ENCODE data around the gene PTPRA. TPM values are rescaled to one million over a fixed set of nuclear protein-coding genes. Genes with fewer than 3 reads are reported as not detected.

PTPRA gene
- total and polyA plus RNA-seq, 2 of the 13 experiments (the other 11 are each of a cell fraction or from before 2014, with no cell fraction given) = 47.2 to 127 TPM

DNA sequence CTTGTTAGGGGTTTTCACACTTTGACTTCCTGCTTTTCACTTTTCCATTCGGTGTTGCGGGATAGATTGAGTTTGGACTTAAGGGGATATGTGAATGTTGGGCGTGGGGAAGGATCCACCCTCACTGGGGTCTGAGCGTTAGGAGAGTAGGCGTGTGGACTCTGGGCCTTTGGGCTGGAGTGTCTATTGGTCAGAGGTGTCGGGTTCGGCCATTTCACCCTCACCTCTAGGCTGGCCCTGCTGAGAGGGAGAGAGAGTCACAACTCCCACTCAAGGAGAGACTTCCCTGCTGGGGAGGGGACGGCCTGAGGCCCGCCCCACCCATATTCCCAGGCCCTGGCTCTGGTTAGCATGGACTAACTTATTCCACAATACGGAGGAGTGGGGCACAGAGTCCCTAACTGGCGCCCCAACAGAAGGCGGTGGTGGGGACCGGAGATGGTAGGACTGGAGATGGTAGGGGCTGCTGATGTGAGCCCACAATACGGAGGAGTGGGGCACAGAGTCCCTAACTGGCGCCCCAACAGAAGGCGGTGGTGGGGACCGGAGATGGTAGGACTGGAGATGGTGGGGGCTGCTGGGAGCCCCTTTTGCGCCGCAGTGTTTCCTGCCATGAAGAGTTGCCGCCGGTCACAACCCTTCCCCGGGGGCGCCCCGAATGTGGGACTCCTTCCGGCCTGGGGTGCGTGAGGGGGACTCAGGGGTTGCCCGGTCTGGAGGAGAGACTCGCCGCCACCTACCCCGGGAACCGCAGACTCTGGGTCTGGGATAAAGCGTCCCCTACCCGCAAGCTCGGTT lies 1.4 kb upstream of the PTPRA start (continued):
- TF ChIP-seq ZNF543 (CRISPR knock-in tag; IDR thresholded peaks at IDR 0.05) (no peak; the same call in 1 of the 2 replicates), ZNF556 (CRISPR knock-in tag; IDR thresholded peaks at IDR 0.05; ENCODE audit: borderline replicate concordance) (no peak), DPF2 (CRISPR knock-in tag; IDR thresholded peaks at IDR 0.05; ENCODE audit: borderline replicate concordance, low read depth) (0 out of 2 replicates have a peak, but pooled peaks have one; percentile 38), ARHGAP35 (CRISPR knock-in tag; IDR thresholded peaks at IDR 0.05; ENCODE audit: borderline replicate concordance) (no peak), EP300 (IDR thresholded peaks at IDR 0.05; ENCODE audit: low read depth in 2 of 2, low read length in 2 of 2) (no peak), EP300 (CRISPR knock-in tag; IDR thresholded peaks at IDR 0.05; ENCODE audit: borderline replicate concordance) (no peak), SAP130 (CRISPR knock-in tag; IDR thresholded peaks at IDR 0.05; ENCODE audit: low read depth) (peak; percentile 51), ZNF607 (CRISPR knock-in tag; IDR thresholded peaks at IDR 0.05; ENCODE audit: borderline replicate concordance) (peak; percentile 17; the same call in 1 of the 2 replicates), ZNF121 (CRISPR knock-in tag; IDR thresholded peaks at IDR 0.05) (peak; percentile 2; the same call in 1 of the 2 replicates), MEIS1 (CRISPR knock-in tag; IDR thresholded peaks at IDR 0.05; ENCODE audit: borderline replicate concordance) (no peak), ZNF737 (CRISPR knock-in tag; IDR thresholded peaks at IDR 0.05; ENCODE audit: borderline replicate concordance) (no peak), SPEN (CRISPR knock-in tag; IDR thresholded peaks at IDR 0.05; ENCODE audit: low read depth) (peak; percentile 40; the same call in 1 of the 2 replicates), ZNF549 (CRISPR knock-in tag; IDR thresholded peaks at IDR 0.05) (no peak), ZSCAN31 (CRISPR knock-in tag; IDR thresholded peaks at IDR 0.05; ENCODE audit: low read depth) (no peak), ELF4 (CRISPR knock-in tag; IDR thresholded peaks at IDR 0.05; ENCODE audit: borderline replicate concordance) (no peak), GFI1 (CRISPR knock-in tag; IDR thresholded peaks at IDR 0.05; ENCODE audit: borderline replicate concordance) (0 out of 2 replicates have a peak, but pooled peaks have one; percentile 6), BRD4 (CRISPR knock-in tag; IDR thresholded peaks at IDR 0.05) (no peak), ZSCAN20 (CRISPR knock-in tag; IDR thresholded peaks at IDR 0.05; ENCODE audit: borderline replicate concordance) (no peak)
- TF ChIP-seq, protein P1, sequence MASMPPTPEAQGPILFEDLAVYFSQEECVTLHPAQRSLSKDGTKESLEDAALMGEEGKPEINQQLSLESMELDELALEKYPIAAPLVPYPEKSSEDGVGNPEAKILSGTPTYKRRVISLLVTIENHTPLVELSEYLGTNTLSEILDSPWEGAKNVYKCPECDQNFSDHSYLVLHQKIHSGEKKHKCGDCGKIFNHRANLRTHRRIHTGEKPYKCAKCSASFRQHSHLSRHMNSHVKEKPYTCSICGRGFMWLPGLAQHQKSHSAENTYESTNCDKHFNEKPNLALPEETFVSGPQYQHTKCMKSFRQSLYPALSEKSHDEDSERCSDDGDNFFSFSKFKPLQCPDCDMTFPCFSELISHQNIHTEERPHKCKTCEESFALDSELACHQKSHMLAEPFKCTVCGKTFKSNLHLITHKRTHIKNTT (CRISPR knock-in tag; IDR thresholded peaks at IDR 0.05) = no peak
- TF ChIP-seq, protein P2, sequence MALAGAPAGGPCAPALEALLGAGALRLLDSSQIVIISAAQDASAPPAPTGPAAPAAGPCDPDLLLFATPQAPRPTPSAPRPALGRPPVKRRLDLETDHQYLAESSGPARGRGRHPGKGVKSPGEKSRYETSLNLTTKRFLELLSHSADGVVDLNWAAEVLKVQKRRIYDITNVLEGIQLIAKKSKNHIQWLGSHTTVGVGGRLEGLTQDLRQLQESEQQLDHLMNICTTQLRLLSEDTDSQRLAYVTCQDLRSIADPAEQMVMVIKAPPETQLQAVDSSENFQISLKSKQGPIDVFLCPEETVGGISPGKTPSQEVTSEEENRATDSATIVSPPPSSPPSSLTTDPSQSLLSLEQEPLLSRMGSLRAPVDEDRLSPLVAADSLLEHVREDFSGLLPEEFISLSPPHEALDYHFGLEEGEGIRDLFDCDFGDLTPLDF (CRISPR knock-in tag; IDR thresholded peaks at IDR 0.05) = no peak
- TF ChIP-seq, protein P3, sequence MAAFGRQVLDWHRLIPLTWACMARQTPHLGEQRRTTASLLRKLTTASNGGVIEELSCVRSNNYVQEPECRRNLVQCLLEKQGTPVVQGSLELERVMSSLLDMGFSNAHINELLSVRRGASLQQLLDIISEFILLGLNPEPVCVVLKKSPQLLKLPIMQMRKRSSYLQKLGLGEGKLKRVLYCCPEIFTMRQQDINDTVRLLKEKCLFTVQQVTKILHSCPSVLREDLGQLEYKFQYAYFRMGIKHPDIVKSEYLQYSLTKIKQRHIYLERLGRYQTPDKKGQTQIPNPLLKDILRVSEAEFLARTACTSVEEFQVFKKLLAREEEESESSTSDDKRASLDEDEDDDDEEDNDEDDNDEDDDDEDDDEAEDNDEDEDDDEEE (CRISPR knock-in tag; IDR thresholded peaks at IDR 0.05) = 0 out of 2 replicates have a peak, but pooled peaks have one; percentile 11
- TF ChIP-seq, protein P4, sequence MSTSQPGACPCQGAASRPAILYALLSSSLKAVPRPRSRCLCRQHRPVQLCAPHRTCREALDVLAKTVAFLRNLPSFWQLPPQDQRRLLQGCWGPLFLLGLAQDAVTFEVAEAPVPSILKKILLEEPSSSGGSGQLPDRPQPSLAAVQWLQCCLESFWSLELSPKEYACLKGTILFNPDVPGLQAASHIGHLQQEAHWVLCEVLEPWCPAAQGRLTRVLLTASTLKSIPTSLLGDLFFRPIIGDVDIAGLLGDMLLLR (CRISPR knock-in tag; IDR thresholded peaks at IDR 0.05) = 0 out of 2 replicates have a peak, but pooled peaks have one; percentile 44
- TF ChIP-seq, protein P5, sequence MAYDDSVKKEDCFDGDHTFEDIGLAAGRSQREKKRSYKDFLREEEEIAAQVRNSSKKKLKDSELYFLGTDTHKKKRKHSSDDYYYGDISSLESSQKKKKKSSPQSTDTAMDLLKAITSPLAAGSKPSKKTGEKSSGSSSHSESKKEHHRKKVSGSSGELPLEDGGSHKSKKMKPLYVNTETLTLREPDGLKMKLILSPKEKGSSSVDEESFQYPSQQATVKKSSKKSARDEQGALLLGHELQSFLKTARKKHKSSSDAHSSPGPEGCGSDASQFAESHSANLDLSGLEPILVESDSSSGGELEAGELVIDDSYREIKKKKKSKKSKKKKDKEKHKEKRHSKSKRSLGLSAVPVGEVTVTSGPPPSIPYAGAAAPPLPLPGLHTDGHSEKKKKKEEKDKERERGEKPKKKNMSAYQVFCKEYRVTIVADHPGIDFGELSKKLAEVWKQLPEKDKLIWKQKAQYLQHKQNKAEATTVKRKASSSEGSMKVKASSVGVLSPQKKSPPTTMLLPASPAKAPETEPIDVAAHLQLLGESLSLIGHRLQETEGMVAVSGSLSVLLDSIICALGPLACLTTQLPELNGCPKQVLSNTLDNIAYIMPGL (CRISPR knock-in tag; IDR thresholded peaks at IDR 0.05; ENCODE audit: borderline replicate concordance in 1 of 2, low read depth in 1 of 2) = no peak
